ENCODE data around the gene CLDN14.
A peak's percentile ranks its signal among the peaks of the same experiment; 100 is the strongest.

Gene CLDN14

GRCh38 chr21:36479415-36480402 lies at the start of gene CLDN14:
Gene CLDN14, minus strand, starts transcription at chr21:36480122. Its CDS starts 18,427 bp downstream, at chr21:36461695.
- peak; percentile 52 for DNase-seq (ENCODE audit: low spot score)

- DNase-seq (ENCODE audit: low spot score) = no peak
Measured at GRCh38 chr21:36528716-36529115, 48.8 kb upstream of the CLDN14 start.

- DNase-seq (ENCODE audit: low spot score) = no peak
Measured at GRCh38 chr21:36527317-36527716, 47.4 kb upstream of the CLDN14 start.

DNA sequence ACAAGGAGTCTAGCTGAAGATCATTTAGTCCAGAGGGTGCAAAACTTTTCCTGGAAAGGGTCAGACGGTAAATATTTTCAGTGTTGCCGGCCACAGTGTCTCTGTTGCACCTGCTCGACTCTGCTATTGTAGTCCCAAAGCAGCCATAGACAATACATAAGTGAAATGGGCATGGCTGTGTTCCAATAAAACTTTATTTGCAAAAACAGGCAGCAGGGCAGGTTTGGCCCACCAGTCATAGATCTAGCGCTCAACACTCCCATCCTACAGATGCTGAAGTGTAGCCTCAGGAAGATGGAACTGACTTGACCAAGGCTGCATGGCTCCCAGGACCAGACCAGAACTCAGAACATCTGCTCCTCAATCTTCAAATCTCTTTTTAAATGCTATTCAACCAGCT lies 46.2 kb upstream of the CLDN14 start:
- no peak for DNase-seq (ENCODE audit: low spot score)

GRCh38 chr21:36524477-36524876 lies 44.6 kb upstream of the CLDN14 start:
- DNase-seq (ENCODE audit: low spot score) = no peak

- no peak for DNase-seq (ENCODE audit: low spot score)
Measured at GRCh38 chr21:36522219-36522808, 42.4 kb upstream of the CLDN14 start.

GRCh38 chr21:36518883-36519492 lies 39.1 kb upstream of the CLDN14 start:
- no peak for DNase-seq (ENCODE audit: low spot score)

GRCh38 chr21:36517366-36518075 lies 37.6 kb upstream of the CLDN14 start:
- DNase-seq (ENCODE audit: low spot score) = no peak

DNA sequence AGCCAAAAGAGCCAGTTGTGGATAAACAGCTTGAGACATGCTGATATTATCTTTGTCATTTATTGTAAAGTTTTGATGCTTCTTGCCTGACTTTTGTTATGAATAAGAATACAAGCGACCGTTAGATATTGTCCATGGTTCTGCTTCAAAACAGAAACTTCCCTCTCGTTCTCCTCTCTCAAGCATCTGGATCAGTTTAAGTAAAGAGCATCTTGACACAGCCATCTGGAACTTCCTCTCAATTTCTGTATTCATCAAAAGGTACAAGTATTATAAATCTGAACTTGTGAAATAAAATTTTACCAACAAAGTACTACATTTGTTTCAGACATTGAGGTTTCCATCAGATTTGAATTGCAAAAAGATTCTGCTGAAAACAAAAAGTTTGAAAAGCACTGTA lies 36.4 kb upstream of the CLDN14 start:
- DNase-seq (ENCODE audit: low spot score) = no peak

DNA sequence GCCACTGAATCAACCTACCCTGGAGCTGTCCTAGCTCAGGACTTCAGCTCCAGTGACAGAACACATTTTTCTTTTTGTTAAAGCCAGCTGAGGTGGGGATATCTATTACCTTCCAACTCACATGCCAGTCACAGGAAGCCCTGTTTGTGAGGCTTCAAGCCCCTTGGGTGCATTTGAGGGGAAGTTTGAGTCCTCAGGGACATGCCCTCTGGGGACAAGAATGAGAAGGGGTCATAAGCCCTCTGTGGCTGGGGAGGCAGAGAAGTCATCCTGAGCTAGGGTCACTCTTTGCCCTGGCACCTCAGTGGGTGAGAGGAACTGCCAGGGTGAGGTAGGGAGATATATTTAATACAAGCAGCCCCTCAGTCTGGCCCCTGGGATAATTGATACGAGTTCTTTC lies 33.5 kb upstream of the CLDN14 start:
- no peak for DNase-seq (ENCODE audit: low spot score)

- DNase-seq (ENCODE audit: low spot score) = no peak
Measured at GRCh38 chr21:36512971-36513370, 33.0 kb upstream of the CLDN14 start.

DNA sequence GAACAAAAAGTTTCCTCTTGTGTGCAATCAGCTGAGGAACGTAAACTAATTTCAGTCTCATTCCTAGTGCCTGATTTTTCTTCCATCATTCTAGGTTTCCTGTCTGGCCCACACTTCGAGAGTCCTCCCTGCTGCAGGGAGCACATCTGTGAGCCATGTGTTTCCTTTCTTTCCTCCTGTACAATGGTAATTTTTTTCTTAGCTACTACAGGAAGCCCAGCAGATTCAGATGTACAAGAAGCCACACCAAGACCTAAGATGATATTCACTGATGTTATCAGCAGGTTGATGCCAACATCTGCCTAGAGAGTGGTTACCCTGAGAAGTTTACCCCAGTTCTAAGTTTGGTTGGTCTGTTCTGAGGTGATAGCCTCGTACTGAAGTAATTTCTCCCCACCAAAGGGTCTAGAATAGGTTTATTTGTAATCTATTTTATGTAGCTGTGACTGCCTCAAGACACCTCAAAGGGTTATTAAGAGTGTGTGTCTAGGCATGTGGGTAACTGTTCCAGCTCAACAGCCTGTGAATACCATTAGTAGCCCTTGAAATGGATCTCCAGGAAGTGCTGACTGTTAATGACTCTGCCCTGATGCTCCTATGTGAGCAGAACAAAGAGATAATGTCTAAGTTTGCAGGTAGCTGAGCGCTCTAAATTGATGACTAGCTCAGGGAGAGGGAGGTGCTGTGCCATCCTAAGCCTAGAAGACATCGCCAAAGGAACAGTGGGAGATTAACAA lies 31.7 kb upstream of the CLDN14 start:
- DNase-seq (ENCODE audit: low spot score) = no peak

GRCh38 chr21:36510911-36511310 lies 31.0 kb upstream of the CLDN14 start:
- DNase-seq (ENCODE audit: low spot score) = no peak

DNA sequence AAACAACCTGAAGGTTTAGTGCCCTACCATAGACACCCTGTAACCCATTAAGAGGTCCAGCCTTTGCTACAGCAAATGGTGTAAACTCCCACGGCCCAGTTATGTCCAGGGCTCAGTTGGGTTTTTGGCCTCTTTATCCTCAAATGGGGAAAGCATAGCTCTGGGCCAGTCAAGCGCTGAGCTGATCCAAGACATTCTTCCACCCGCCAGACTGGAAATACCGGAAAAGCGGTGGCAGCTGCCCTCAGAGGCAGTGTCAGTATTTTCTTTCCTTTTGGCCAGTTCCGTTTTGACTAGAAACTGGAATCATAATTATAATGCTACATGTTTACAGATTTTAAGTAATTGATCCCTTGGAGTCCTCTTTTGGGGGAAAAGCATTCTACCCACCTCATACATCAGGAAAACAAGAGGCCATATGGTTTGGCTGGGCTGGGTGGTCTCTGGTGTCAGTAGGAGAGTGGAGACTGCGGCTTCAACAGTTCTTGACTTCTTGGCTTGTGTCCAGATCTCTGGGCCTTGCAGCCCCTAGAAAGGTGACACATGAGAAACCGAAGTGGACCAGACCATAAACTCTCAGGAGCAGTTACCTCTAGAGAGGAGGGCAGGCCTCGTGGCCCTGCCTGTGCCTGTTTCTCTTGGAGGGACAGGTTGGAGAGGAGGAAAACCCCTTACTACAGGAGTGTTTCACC lies 30.2 kb upstream of the CLDN14 start:
- DNase-seq (ENCODE audit: low spot score) = no peak

- no peak for DNase-seq (ENCODE audit: low spot score)
Measured at GRCh38 chr21:36508948-36509347, 29.0 kb upstream of the CLDN14 start.

DNA sequence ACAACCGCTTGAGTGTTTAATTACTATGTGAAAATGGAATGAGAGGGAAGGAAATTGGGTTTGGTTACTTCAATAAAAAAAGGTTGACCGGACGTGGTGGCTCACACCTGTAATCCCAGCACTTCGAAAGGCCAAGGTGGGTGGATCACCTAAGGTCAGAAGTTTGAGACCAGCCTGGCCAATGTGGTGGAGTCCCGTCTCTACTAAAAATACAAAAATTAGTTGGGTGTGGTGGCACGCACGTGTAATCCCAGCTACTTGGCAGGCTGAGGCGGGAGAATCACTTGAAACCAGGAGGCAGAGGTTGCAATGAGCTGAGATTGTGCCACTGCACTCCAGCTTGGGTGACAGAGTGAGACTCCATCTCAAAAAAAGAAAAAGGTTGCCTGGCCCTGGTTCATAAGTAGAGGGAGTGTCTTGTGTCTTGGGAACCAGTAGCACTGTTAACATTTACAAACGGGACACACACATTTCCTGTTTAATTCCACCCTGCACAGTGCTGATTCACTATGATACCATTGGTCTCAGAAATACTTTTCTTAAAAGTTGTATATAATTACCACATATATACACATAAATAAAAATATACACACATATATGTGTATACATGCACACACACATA lies 27.6 kb upstream of the CLDN14 start:
- no peak for DNase-seq (ENCODE audit: low spot score)

GRCh38 chr21:36506482-36506881 lies 26.6 kb upstream of the CLDN14 start:
- DNase-seq (ENCODE audit: low spot score) = no peak

DNA sequence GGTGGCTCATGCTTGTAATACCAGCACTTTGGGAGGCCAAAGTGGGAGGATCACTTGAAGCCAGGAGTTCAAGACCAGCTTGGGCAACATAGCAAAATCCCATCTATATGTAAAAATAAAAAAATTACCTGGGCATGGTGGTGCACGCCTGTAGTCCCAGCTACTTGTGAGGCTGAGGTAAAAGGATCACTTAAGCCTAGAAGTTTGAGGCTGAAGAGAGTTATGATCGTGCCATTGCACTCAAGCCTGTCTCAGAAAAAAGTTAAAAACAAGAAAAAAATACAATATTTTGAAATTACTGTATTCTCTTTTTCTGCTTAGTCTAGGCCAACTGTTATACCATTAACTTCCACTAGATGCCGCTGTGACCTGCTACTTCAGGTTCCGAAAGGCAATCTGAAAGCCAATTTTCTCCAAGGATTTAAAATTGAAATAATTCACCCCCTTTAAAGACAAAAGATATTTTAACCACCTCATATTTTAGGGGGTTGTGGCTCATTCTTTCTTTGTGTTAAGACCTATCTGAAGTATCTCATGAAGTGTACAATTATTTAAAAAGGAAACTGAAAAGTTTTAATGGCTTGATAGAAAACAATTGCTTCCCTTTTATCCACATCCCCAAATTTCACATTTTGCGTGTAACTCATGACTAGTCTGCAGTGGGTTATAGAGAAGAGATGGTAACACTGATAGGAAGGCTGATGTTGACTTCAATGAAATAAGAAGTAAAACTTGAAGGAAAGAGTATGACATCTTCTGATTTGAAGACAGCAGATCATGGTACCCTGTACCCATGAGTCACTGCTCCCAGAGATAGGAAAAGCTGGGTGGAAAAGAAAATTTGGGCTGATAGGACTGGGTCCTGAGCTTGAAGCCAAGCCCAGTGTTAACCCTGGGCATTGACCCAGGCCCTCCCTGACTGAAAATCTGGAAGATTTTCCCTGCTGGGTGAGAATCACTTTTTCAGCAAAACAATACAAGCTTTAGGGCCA lies 24.4 kb upstream of the CLDN14 start:
- DNase-seq (ENCODE audit: low spot score) = peak; percentile 59

DNA sequence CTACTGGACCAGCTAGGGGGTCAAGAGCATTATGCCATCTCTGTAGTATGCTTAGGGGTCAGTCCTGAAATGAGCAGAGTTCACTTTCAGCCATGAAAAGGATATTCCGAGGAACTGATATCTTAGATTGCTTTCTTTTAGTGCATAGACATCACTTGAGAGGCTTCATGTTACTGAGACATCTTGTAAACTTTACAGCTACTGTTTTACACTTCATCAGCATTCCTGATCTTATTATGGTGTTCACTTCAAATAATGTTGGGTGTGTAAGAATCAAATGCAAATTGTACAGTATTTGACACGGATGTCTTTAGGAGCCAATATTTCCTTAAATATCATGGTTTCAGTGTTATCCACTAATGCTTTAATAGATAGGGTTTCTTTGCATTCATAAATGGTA lies 22.4 kb upstream of the CLDN14 start:
- DNase-seq (ENCODE audit: low spot score) = no peak

Data from cerebellar cortex (tissue), 1 donor.